DOHH2 (cell line): Measurements from ENCODE around the gene NUDT4.

Experiments used
- H3F3A ChIP-seq: fragments of 200-600 bp; sonication (generic), shearing (Covaris generic); 2 replicates; pipeline ENCODE4 v1.6.0; 2016; ENCODE audit warnings: antibody characterized with exemption, mild to moderate bottlenecking; ENCODE audit not compliant: control insufficient read depth, insufficient read depth
- H3K27ac ChIP-seq: fragments of 200-600 bp; sonication (generic); 2 replicates; pipeline ENCODE4 v1.5.1; 2014; ENCODE audit warnings: low read depth, mild to moderate bottlenecking, low read length, moderate library complexity
- H3K27me3 ChIP-seq: fragments of 200-600 bp; sonication (generic); 2 replicates; pipeline ENCODE4 v1.6.1; 2014; ENCODE audit warnings: mild to moderate bottlenecking, low read length, mixed read lengths; ENCODE audit not compliant: control insufficient read depth
- H3K36me3 ChIP-seq: fragments of 200-600 bp; sonication (generic); 2 replicates; pipeline ENCODE4 v1.6.1; 2014; ENCODE audit warnings: mild to moderate bottlenecking, low read length, moderate library complexity, mixed read lengths; ENCODE audit not compliant: control insufficient read depth
- H3K4me1 ChIP-seq: fragments of 200-600 bp; sonication (generic); 2 replicates; pipeline ENCODE4 v1.6.1; 2014; ENCODE audit warnings: mild to moderate bottlenecking, low read length, mixed read lengths; ENCODE audit not compliant: control insufficient read depth
- H3K4me2 ChIP-seq: fragments of 200-600 bp; sonication (generic); 2 replicates; pipeline ENCODE4 v1.6.0; 2014; ENCODE audit warnings: mild to moderate bottlenecking, low read length, moderate library complexity
- H3K4me3 ChIP-seq: fragments of 200-600 bp; sonication (generic); 2 replicates; pipeline ENCODE4 v1.5.1; 2014; ENCODE audit warnings: mild to moderate bottlenecking, low read length, mixed read lengths
- H3K79me2 ChIP-seq: fragments of 200-600 bp; sonication (generic); 2 replicates; pipeline ENCODE4 v1.6.1; 2014; ENCODE audit warnings: mild to moderate bottlenecking, low read length, mixed read lengths; ENCODE audit not compliant: control insufficient read depth
- H3K9me2 ChIP-seq: fragments of 200-600 bp; sonication (generic); replicated peaks from 2 replicates; pipeline ENCODE4 v1.6.1; 2014; ENCODE audit warnings: mild to moderate bottlenecking, low read length, mixed read lengths; ENCODE audit not compliant: control insufficient read depth
- H3K9me3 ChIP-seq: fragments of 200-600 bp; sonication (generic); 2 replicates; pipeline ENCODE4 v1.6.1; 2014; ENCODE audit warnings: antibody characterized with exemption, low read length, mixed read lengths; ENCODE audit not compliant: control insufficient read depth, insufficient read depth
- H4K20me1 ChIP-seq: fragments of 200-600 bp; sonication (generic); 2 replicates; pipeline ENCODE4 v1.6.0; 2014; ENCODE audit warnings: low read depth, mild to moderate bottlenecking, antibody characterized with exemption, low read length, moderate library complexity; ENCODE audit not compliant: control insufficient read depth, insufficient read depth
- EZH2phosphoT487 ChIP-seq: fragments of 200-600 bp; sonication (generic); IDR thresholded peaks from 2 replicates; pipeline ENCODE4 v1.6.1; 2017; ENCODE audit warnings: borderline replicate concordance, mild to moderate bottlenecking, antibody characterized with exemption, low read length, moderate library complexity, mixed read lengths
- TF ChIP-seq, protein P1 (sequence below): fragments of 200-600 bp; sonication (generic); IDR thresholded peaks from one replicate; pipeline ENCODE4 v1.5.1; 2014; ENCODE audit warnings: antibody characterized with exemption, mild to moderate bottlenecking, low read depth, low read length; ENCODE audit not compliant: poor library complexity, severe bottlenecking

NUDT4 gene

GRCh38 chr12:93426412-93426805, 48.7 kb downstream of the NUDT4 start:
- Histone ChIP-seq H3K79me2 (peaks cover 100% of the 10 kb centered on the region), H3K27me3 (no peaks in the 10 kb centered on the region), H4K20me1 (peaks cover 52% of the 10 kb centered on the region), H3K4me3 (peak overlapping the region; percentile 47), H3K9me3 (no peaks in the 10 kb centered on the region), H3K4me2 (peak overlapping the region; percentile 76), H3K9me2 (no peaks in the 10 kb centered on the region), H3K36me3 (peaks cover 32% of the 10 kb centered on the region), H3K4me1 (peaks cover 94% of the 10 kb centered on the region), H3F3A (peaks cover 16% of the 10 kb centered on the region), H3K27ac (peak overlapping the region; percentile 73)
- TF ChIP-seq, protein P1, sequence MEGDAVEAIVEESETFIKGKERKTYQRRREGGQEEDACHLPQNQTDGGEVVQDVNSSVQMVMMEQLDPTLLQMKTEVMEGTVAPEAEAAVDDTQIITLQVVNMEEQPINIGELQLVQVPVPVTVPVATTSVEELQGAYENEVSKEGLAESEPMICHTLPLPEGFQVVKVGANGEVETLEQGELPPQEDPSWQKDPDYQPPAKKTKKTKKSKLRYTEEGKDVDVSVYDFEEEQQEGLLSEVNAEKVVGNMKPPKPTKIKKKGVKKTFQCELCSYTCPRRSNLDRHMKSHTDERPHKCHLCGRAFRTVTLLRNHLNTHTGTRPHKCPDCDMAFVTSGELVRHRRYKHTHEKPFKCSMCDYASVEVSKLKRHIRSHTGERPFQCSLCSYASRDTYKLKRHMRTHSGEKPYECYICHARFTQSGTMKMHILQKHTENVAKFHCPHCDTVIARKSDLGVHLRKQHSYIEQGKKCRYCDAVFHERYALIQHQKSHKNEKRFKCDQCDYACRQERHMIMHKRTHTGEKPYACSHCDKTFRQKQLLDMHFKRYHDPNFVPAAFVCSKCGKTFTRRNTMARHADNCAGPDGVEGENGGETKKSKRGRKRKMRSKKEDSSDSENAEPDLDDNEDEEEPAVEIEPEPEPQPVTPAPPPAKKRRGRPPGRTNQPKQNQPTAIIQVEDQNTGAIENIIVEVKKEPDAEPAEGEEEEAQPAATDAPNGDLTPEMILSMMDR: no peak
- no peak for TF ChIP-seq EZH2phosphoT487

- Histone ChIP-seq H3K4me3 (peak overlapping the region; percentile 47), H3K27me3 (no peaks in the 10 kb centered on the region), H3K9me2 (no peaks in the 10 kb centered on the region), H3K27ac (peak overlapping the region; percentile 73), H3F3A (peaks cover 16% of the 10 kb centered on the region), H3K4me2 (peak overlapping the region; percentile 76), H3K36me3 (peaks cover 31% of the 10 kb centered on the region), H3K4me1 (peaks cover 94% of the 10 kb centered on the region), H3K79me2 (peaks cover 100% of the 10 kb centered on the region), H3K9me3 (no peaks in the 10 kb centered on the region), H4K20me1 (peaks cover 57% of the 10 kb centered on the region)
- TF ChIP-seq EZH2phosphoT487: no peak
- TF ChIP-seq, protein P1: no peak
Measured at GRCh38 chr12:93427779-93428564, 50.2 kb downstream of the NUDT4 start.

- peaks cover 18% of the 10 kb centered on the region for H3F3A ChIP-seq
- no peaks in the 10 kb centered on the region for H3K9me3 ChIP-seq
- peaks cover 94% of the 10 kb centered on the region for H3K4me1 ChIP-seq
- peaks cover 100% of the 10 kb centered on the region for H3K79me2 ChIP-seq
- no peak for TF ChIP-seq EZH2phosphoT487
- TF ChIP-seq, protein P1: no peak
- H4K20me1 ChIP-seq: peaks cover 57% of the 10 kb centered on the region
- no peak overlapping the region for H3K4me3 ChIP-seq
- no peak overlapping the region for H3K27ac ChIP-seq
- no peaks in the 10 kb centered on the region for H3K9me2 ChIP-seq
- H3K36me3 ChIP-seq: peaks cover 23% of the 10 kb centered on the region
- peak overlapping the region; percentile 76; the same call in 1 of the 2 replicates for H3K4me2 ChIP-seq
- no peaks in the 10 kb centered on the region for H3K27me3 ChIP-seq
Measured at GRCh38 chr12:93429448-93429847, 51.7 kb downstream of the NUDT4 start.
